GM12874 (cell line): ENCODE data around the gene CNFN.

Source experiments
- CTCF ChIP-seq: IDR thresholded peaks from 2 replicates; pipeline ENCODE4 v1.5.1; 2011; ENCODE audit warnings: low read depth, mild to moderate bottlenecking, control low read depth, low read length, moderate library complexity; ENCODE audit not compliant: insufficient read depth

The CNFN gene

GRCh38 chr19:42400404-42400803 is 10.3 kb upstream of the CNFN start:
- no peak for TF ChIP-seq CTCF

GRCh38 chr19:42397263-42398166 is 7.4 kb upstream of the CNFN start:
- TF ChIP-seq CTCF: no peak

- TF ChIP-seq CTCF: no peak
These were observed 6.5 kb upstream of the CNFN start for GRCh38 chr19:42396381-42397262.

GRCh38 chr19:42394751-42395150 is 4.7 kb upstream of the CNFN start:
- no peak for TF ChIP-seq CTCF

- no peak for TF ChIP-seq CTCF
These were observed 2.1 kb upstream of the CNFN start for GRCh38 chr19:42392165-42392564.

GRCh38 chr19:42388851-42389489 is 1.1 kb downstream of the CNFN start:
- no peak for TF ChIP-seq CTCF
